Measurements from ENCODE around the gene VPS52.
"Not testable (repeated sequence)": the region's sequence is repeated elsewhere in the genome, so short reads cannot be mapped to it uniquely, and the experiment has no call there.

The VPS52 gene

GRCh38 chr6:33279257-33279695, 7.6 kb upstream of the VPS52 start:
- peaks cover 78% of the 10 kb centered on the region for H3K4me1 Mint-ChIP-seq (ENCODE audit: low read depth)
- H3K27ac Mint-ChIP-seq, result peak overlapping the region; percentile 94
- intact Hi-C loops (cut with micrococcal nuclease), result no loop called here

GRCh38 chr6:33278810-33279209, 7.1 kb upstream of the VPS52 start:
- Mint-ChIP-seq H3K4me1 (ENCODE audit: low read depth) (peaks cover 82% of the 10 kb centered on the region), H3K36me3 (ENCODE audit: low read depth) (peaks cover 100% of the 10 kb centered on the region), H3K27me3 (no peaks in the 10 kb centered on the region), H3K9me3 (no peaks in the 10 kb centered on the region), H3K4me3 (peak overlapping the region; percentile 95), H3K27ac (peak overlapping the region; percentile 94)
- intact Hi-C loops (cut with micrococcal nuclease), result no loop called here

More at GRCh38 chr6:33279257-33279695, 7.6 kb upstream of the VPS52 start:
- H3K27me3 Mint-ChIP-seq, result no peaks in the 10 kb centered on the region
- H3K9me3 Mint-ChIP-seq, result no peaks in the 10 kb centered on the region
- peaks cover 100% of the 10 kb centered on the region for H3K36me3 Mint-ChIP-seq (ENCODE audit: low read depth)
- H3K4me3 Mint-ChIP-seq, result peak overlapping the region; percentile 95

- Mint-ChIP-seq H3K27ac (peak overlapping the region; percentile 94), H3K4me3 (peak overlapping the region; percentile 95), H3K4me1 (ENCODE audit: low read depth) (peaks cover 86% of the 10 kb centered on the region), H3K9me3 (no peaks in the 10 kb centered on the region), H3K36me3 (ENCODE audit: low read depth) (peaks cover 100% of the 10 kb centered on the region), H3K27me3 (no peaks in the 10 kb centered on the region)
- intact Hi-C loops (cut with micrococcal nuclease), result no loop called here
These were observed 6.7 kb upstream of the VPS52 start for GRCh38 chr6:33278392-33278741.

GRCh38 chr6:33277663-33278391, 6.2 kb upstream of the VPS52 start:
- H3K9me3 Mint-ChIP-seq, result no peaks in the 10 kb centered on the region

GRCh38 chr6:33276864-33277662, 5.4 kb upstream of the VPS52 start, which contains the start of gene B3GALT4:
Gene B3GALT4 (plus strand): TSS chr6:33277123. CDS start chr6:33277420, 297 bp downstream.
- intact Hi-C loops (cut with micrococcal nuclease), result no loop called here
- H3K36me3 Mint-ChIP-seq (ENCODE audit: low read depth), result peaks cover 100% of the 10 kb centered on the region
- H3K4me3 Mint-ChIP-seq, result peak within 1 kb of the TSS; percentile 95
- peaks cover 93% of the 10 kb centered on the region for H3K4me1 Mint-ChIP-seq (ENCODE audit: low read depth)
- peak within 1 kb of the TSS; percentile 94 for H3K27ac Mint-ChIP-seq
- H3K9me3 Mint-ChIP-seq, result no peaks in the 10 kb centered on the region
- no peaks in the 10 kb centered on the region for H3K27me3 Mint-ChIP-seq

More at GRCh38 chr6:33277663-33278391, 6.2 kb upstream of the VPS52 start:
- intact Hi-C loops (cut with micrococcal nuclease), result no loop called here
- Mint-ChIP-seq H3K27me3 (no peaks in the 10 kb centered on the region), H3K4me3 (peak overlapping the region; percentile 95), H3K36me3 (ENCODE audit: low read depth) (peaks cover 100% of the 10 kb centered on the region), H3K27ac (peak overlapping the region; percentile 94), H3K4me1 (ENCODE audit: low read depth) (peaks cover 92% of the 10 kb centered on the region)

GRCh38 chr6:33276581-33276863, 4.8 kb upstream of the VPS52 start:
- H3K27me3 Mint-ChIP-seq, result no peaks in the 10 kb centered on the region
- H3K4me3 Mint-ChIP-seq, result peak overlapping the region; percentile 95
- no peaks in the 10 kb centered on the region for H3K9me3 Mint-ChIP-seq
- H3K36me3 Mint-ChIP-seq (ENCODE audit: low read depth), result peaks cover 100% of the 10 kb centered on the region
- H3K4me1 Mint-ChIP-seq (ENCODE audit: low read depth), result peaks cover 89% of the 10 kb centered on the region
- peak overlapping the region; percentile 94 for H3K27ac Mint-ChIP-seq
- intact Hi-C loops (cut with micrococcal nuclease), result no loop called here

- peak overlapping the region; percentile 94 for H3K27ac Mint-ChIP-seq
- H3K27me3 Mint-ChIP-seq; intact Hi-C loops (cut with micrococcal nuclease); H3K9me3 Mint-ChIP-seq: not testable (repeated sequence)
- peaks cover 84% of the 10 kb centered on the region for H3K4me1 Mint-ChIP-seq (ENCODE audit: low read depth)
- H3K36me3 Mint-ChIP-seq (ENCODE audit: low read depth), result peaks cover 100% of the 10 kb centered on the region
- H3K4me3 Mint-ChIP-seq, result peak overlapping the region; percentile 95
These were observed 4.3 kb upstream of the VPS52 start for GRCh38 chr6:33275795-33276580.

GRCh38 chr6:33273924-33274902, 2.5 kb upstream of the VPS52 start:
- H3K9me3 Mint-ChIP-seq, result no peaks in the 10 kb centered on the region
- intact Hi-C loops (cut with micrococcal nuclease), result no loop called here
- peaks cover 97% of the 10 kb centered on the region for H3K36me3 Mint-ChIP-seq (ENCODE audit: low read depth)
- no peaks in the 10 kb centered on the region for H3K27me3 Mint-ChIP-seq
- H3K27ac Mint-ChIP-seq, result peak overlapping the region; percentile 94
- peak overlapping the region; percentile 61 for H3K4me3 Mint-ChIP-seq
- H3K4me1 Mint-ChIP-seq (ENCODE audit: low read depth), result peaks cover 79% of the 10 kb centered on the region

GRCh38 chr6:33273129-33273923, 1.6 kb upstream of the VPS52 start:
- Mint-ChIP-seq H3K4me3 (peak overlapping the region; percentile 94), H3K27ac (peak overlapping the region; percentile 100), H3K4me1 (ENCODE audit: low read depth) (peaks cover 77% of the 10 kb centered on the region), H3K36me3 (ENCODE audit: low read depth) (peaks cover 97% of the 10 kb centered on the region), H3K27me3 (no peaks in the 10 kb centered on the region), H3K9me3 (no peaks in the 10 kb centered on the region)
- intact Hi-C loops (cut with micrococcal nuclease), result no loop called here

- Mint-ChIP-seq H3K4me1 (ENCODE audit: low read depth) (peaks cover 77% of the 10 kb centered on the region), H3K36me3 (ENCODE audit: low read depth) (peaks cover 97% of the 10 kb centered on the region), H3K9me3 (no peaks in the 10 kb centered on the region), H3K27me3 (no peaks in the 10 kb centered on the region), H3K4me3 (peak overlapping the region; percentile 94), H3K27ac (peak overlapping the region; percentile 100)
- intact Hi-C loops (cut with micrococcal nuclease), result no loop called here
These were observed 826 bp upstream of the VPS52 start for GRCh38 chr6:33272275-33273128.

GRCh38 chr6:33271117-33271467, 584 bp downstream of the VPS52 start:
- intact Hi-C loops (cut with micrococcal nuclease), result loop anchor here (1.0 kb wide), 1 partner anchor 18 kb away; the partner anchor contains the start of genes PFDN6 and WDR46
- Mint-ChIP-seq H3K36me3 (ENCODE audit: low read depth) (peaks cover 97% of the 10 kb centered on the region), H3K4me1 (ENCODE audit: low read depth) (peaks cover 82% of the 10 kb centered on the region), H3K9me3 (no peaks in the 10 kb centered on the region), H3K27me3 (no peaks in the 10 kb centered on the region), H3K27ac (peak overlapping the region; percentile 100), H3K4me3 (peak overlapping the region; percentile 94)

DNA sequence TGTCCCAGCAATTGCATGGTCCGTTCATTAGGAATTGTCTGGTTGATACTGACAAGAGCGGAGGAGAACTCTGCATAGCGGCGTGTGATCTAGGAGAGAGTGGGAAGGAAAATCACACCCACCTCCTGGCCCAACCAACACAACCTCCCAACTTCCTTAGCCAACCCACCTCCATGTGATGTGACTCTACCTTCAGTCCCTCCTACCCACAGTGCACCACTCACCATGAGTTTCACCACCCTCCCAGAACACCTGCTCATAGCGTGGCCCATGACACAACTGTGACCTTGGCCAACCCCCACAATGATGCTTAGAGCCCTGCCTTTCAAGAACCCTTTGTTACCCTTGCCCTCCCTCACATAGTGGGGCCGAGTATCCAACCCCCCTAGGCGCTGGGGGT, 7.7 kb downstream of the VPS52 start:
- peaks cover 34% of the 10 kb centered on the region for H3K4me1 Mint-ChIP-seq (ENCODE audit: low read depth)
- peaks cover 99% of the 10 kb centered on the region for H3K36me3 Mint-ChIP-seq (ENCODE audit: low read depth)
- no peak overlapping the region for H3K4me3 Mint-ChIP-seq
- H3K27ac Mint-ChIP-seq, result no peak overlapping the region
- intact Hi-C loops (cut with micrococcal nuclease), result no loop called here
- H3K9me3 Mint-ChIP-seq, result no peaks in the 10 kb centered on the region
- H3K27me3 Mint-ChIP-seq, result no peaks in the 10 kb centered on the region
